Fibroblast of skin of right quadriceps (primary cell): Measurements from ENCODE around the gene TOP1.

ENCODE experiments used
- DNase-seq: peaks from one replicate; pipeline ENCODE4 v3.0.0-alpha.2; 2013

Gene TOP1

DNA sequence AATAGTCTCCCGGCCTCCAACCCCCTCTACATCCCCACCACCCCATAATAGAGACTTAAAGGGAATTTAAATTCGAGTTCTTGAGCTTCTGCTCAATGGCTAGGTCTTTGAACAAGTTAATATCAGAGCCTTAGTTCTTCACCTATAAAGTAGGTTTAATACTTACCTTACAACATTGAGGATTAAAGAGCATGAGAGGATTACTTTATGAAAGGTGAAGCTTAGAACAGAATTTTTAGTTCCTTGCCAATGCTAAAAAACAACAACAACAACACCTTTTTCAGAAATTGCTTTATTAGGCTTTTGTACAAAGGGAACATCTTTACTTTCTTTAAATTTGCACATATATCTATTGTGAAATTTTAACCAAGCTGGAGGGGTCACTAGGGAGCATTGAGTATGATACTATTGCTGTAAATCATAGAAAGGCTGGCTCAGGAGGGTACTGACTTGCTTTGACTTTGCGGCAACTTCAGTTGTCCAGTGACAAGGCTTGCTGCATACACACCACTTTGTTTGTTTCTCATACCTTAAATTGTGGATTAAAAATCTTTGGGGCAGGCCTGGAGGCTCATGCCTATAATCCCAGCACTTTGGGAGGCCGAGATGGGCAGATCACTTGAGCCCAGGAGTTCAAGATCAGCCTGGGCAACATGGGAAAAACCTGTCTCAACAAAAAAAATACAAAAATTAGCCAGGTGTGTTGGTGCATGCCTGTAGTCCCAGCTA, 9.7 kb downstream of the TOP1 start:
- no peak for DNase-seq

DNA sequence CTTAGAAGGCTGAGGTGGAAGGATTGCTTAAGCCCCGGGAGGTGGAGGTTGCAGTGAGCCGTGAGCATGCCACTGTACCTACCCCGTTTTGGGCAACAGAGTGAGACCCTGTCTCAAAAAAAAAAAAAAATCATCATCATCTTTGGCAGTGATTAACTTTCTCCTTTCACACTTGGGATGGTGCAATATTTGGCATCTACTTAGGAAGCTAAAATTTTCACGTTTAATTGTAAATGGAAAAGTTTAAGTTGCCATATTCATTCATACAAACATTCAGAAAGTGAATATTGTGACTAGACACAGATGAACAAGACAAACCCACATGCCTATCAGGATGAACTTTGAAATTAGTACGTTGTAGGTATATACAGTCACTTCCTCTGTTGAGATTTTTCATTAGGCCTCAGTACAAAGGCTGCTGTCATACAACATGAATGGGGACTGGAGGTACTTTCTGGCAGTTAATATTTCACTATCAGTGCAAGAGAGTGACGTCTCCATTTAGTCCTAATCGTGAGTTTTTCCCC, 10.3 kb downstream of the TOP1 start:
- DNase-seq, result no peak

DNA sequence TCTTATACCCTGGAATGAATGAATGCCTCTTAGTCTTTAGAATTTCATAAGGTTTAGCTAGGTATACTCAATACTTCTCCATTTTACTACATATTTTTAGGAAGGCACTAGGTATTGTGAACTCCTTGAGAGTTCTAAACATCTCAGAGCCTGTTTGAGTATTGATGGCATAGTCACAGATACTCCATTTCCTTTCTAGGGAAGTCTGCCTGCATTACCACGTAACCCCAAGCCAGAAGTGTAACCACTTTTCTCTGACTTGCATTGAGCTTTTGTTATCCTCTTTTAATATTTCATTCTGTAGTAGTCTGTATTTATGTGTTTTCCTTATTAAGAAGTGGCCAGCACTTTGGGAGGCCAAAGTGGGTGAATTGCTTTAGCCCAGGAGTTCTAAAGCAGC, 12.2 kb downstream of the TOP1 start:
- DNase-seq, result no peak

DNA sequence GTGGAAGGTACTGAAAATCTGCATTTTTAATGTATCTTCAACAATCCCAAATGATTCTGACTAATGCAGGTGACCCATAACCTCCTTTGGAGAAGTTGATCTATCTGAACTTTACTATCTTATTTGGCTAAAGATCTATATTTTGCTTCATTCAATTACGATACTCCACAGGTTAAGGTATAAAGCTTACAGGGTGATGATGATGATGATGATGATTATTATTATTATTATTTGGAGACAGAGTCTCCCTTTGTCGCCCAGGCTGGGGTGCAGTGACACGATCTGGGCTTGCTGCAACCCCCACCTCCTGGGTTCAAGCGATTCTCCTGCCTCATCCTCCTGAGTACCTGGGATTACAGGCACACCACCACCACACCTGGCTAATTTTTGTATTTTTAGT, 13.1 kb downstream of the TOP1 start:
- no peak for DNase-seq

DNA sequence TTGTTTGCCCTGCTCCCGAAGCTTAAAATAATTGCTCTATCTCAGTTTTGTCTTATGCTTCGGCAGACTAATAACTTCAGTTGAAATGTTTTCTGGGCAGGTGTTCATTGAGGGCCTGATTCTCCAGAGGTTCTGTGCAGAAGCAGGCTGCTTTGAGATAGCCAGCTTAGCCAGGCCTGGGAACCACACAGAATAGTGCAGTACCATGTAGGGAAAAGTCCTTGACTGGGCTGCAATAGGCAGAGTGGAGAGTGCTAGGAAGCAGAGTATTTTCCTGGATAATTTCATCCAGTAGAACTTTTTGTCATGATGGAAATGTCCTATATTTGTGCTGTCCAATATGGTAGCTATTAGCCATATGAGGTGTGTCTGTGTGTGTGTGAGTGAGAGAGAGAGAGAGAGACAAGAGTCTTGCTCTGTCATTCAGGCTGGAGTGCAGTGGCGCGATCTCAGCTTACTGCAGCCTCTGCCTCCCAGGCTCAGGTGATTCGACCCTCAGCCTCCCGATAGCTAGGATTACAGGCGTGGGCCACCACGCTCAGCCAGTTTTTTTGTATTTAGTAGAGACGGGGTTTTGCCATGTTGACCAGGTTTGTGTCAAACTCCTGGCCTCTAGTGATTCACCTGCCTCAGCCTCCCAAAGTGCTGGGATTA, 15.9 kb downstream of the TOP1 start:
- DNase-seq, result no peak

DNA sequence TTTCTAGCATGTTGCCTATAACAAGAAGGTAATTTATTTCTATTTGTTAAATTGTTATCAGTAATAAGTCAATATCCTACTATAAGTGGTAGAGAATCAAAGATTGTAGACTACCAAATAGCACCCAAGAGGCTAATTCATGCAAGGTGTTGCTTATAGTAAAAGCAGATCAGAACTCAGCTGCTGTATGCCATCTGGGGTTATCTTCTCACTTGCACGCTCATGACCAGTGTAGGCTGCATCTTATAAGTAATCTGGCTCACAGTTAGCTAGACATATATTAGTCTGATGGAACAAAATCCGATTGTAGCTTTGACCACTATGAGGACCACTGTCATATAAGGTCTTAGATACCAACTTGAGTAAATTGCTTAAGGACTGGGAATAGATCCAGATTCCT, 17.0 kb downstream of the TOP1 start:
- DNase-seq, result no peak

DNA sequence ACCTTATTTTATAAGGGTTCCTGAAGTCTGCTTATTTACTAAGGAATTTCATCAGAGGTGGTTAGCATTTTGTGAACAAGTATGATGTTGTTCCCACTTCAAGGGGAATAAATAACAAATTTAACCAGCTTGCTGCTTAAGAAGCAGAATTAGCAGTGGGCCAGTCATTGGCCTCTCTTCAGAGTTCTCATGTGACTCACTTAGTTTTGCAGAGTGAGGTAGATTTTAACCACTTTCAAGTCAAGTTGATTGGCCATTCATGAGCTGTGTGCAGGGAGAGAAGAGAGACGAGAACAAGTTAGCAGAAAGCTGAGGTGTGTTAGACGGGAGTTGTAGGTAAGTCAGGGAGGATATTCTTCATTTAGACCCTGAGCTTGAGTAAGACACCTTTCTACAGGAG, 18.1 kb downstream of the TOP1 start:
- DNase-seq, result no peak

DNA sequence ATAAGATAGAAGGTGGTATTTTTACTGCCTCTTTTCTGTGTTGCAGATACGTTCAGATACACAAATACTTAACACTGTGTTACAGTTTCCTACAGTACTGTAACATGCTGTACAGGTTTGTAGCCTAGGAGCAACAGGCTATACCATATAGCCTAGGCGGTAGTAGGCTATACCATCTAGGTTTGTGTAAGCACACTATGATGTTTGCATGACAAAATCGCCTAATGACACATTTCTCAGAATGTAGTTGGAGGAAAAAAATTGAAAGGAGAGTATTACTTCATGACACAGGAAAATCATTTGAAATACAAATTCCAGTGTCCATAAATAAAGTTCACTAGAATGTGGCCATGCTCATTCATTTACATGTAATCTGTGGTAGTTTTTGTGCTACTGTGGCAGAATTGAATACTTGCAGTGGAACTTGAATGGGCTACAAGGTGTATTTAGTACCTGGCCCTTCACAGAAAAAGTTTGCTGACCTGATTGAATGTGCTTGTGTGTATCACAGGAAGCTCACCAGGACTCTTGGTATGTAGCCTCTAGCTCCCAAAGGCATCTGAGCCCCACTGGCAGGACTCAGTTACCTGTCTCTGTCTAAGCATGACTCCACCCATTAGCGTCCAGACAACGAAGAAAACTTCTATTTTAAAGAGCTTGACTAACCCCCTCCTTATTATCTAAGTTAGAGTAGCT, 18.8 kb downstream of the TOP1 start:
- no peak for DNase-seq

DNA sequence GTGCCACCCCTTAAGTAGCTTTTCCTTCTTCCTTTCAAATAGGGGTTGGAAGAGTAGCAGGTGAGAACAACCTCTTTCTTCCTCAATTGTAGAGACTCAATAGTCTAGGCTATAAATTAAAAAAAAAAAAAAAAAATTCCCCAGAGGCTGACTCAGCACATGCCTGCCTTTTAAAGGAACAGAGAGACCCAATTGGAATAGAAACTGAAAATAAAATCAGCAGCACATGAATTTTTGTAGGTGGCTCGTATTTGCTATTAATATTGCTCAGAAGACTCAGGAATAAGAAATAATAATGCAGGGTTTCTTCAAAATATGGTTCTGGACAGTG, 19.3 kb downstream of the TOP1 start:
- peak; percentile 41 for DNase-seq

DNA sequence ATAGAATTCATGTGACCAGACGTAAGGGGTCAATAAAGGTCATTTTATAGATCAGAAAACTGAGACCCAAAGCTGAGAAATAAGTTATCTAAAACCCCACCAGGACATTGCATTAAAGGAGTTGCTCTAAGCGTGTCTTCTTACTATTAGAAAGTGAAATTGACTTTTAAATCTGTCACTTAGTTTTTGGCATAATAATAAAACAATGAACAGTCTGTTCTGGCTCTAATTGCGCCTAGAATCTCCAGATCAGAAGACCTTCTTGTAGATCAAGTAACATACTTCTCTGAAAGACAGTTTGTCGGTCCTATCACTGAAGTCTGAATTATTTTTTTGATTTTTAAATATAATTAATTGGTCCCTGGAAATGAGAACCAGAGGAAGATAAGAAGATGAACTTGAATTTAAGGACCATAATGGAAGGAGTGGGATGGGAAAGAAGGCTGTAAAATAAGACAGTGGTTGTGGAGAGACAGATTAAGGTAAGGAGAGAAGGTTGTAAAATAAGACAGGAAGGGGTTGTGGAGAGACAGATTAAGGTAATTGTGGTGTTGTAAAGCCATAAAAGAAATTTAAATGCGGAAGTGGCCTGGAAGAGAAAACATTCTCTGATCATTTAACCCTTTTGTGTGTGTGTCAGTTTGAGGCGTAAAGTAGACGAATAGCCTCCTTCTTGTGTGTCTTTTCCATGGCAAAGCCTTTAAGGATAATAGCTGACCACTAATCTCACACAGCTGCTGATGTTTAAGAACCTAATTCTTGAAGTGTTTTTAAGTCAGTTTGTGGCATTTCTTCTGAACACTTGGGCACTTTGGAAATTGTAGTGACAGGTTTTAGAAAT, 20.1 kb downstream of the TOP1 start:
- DNase-seq, result peak; percentile 31

DNA sequence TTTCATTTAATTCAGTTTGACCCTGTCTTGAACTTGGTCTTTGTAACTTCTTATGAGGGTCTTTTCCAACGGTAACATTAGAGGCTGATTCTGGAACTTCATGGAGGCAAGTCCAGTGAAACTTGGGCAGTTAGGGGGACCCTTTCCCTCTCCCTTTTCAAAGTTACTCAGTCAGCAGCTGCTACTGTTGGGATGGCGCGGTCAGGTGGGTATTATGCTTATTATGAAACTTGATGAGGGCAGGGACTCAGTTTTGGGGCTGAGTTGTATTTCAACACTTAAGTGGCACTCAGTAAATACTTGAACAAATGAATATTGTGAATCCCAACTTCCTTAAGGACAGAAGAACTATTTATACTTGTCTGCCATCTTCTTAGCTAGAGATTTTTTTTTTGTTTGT, 20.8 kb downstream of the TOP1 start:
- no peak for DNase-seq

DNA sequence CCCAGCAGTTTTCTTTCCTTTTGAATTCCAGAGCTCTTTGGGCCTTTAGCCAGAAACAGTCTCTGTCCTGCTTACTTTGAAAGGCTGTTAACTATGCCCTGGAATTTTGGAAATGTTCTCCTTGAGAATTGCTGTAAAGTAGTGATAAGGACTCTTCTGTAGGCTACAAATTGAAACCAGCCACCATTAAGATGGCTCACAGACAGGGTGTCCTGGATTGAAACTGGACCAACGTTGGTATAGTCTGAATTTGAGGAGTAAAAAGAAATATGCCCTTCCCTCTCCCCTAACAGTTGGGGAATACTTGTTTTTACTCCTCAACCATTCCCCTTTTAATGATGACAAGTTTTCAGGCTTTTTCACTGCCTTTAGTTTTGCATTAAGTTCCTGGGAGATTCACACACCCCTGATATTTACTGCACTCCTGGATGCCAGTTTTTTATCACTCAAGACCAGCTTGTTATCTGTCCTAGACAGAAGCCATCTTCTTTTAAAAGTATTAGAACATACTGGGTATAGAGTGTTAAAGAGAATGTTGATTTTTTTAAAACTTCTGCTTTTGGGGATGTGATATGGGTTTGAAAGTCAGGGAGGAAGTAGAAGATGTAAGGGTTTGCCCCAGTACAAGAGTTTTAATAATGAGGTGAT, 21.9 kb downstream of the TOP1 start:
- peak; percentile 66 for DNase-seq

DNA sequence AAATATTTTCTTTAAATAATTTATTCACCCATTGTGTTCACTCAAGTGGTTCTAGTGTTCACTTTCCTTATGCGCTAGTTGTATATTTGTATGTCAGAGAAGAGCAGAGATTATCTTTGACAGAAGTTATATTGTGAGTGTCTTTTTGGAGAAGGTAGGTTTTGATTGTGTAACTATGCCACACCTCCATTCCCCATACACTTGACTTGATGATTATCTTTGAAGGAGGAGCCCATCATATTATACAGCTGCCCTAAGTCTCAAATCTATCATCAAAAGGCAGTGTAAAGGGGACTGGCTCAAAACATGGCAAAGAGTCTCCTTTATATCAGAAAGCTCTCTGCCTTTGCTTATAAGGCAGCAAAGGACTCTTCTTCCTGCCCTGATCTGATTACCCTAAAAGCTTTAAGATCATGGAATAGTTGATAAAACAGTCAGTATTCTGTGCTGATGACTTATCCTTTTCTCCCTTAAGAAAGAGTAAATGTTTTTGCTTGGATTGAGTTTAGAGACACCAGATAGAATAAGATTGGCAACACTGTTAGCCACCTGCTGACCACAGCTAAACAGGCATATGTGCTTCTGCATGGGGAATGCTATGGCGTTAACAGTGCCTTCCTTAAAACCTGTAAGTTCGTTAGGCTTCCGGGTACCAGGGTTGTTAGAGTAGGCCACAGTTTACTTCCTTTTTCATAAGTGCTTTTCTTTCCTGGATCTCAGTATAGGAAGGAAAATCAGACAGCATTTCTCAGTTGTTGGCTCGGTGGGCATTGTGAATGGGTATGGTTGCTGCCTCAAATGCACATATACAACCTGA, 22.6 kb downstream of the TOP1 start:
- no peak for DNase-seq

DNA sequence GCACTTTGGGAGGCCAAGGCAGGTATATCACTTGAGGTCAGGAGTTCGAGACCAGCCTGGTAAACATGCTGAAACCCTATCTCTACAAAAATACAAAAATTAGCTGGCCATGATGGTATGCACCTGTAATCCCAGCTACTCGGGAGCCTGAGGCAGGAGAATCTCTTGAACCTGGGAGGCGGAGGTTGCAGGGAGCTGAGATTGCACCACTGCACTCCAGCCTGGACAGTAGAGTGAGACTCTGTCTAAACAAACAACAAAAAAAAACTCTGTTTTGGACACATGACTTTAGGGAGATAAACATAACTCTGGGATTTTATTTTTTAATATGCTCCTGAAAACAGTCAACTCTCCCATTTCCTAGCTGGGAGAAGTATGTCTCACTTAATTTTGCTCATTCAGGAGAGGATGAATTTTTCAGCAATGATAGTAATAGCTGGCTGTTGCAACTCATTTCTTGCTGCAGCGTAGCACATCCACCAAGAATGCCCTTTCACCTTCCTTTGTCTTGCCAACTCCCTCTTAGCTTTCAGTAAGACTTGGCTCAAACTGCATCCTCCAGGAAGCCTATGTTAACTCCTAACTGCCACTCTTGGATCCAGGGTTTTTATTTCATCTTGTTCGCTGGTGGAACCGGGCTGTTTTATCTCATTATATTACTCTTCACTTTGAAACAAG, 24.3 kb downstream of the TOP1 start:
- peak; percentile 46 for DNase-seq

DNA sequence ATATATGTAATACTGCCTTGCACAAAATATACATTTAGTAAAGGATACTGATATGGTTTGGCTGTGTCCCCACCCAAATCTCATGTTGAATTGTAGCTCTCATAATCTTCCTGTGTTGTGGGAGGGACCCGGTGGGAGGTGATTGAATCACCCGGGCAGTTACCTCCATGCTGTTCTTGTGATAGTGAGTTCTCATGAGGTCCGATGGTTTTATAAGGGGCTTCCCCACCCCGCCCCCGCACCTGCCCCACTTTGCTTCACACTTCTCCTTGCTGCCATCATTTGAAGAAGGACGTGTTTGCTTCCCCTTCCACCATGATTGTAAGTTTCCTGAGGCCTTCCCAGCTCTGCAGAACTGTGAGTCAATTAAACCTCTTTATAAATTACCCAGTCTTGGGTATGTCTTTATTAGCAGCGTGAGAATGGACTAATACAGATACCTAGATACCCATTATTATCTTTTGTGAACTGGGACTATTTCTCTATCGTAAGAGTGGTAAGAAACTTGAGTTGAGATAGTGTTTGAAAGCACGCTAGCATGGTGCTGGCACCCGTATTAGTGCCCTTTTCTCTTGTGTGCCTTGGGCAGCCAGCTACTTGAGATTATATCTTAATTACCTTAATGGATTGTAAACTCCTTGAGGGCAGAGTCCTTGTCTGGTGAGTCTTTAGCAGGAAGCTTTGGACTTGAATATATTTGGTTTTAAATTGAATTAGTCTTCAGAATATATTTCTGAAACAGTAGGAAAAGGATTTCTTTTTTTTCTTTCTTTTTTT, 25.6 kb downstream of the TOP1 start:
- DNase-seq, result no peak

DNA sequence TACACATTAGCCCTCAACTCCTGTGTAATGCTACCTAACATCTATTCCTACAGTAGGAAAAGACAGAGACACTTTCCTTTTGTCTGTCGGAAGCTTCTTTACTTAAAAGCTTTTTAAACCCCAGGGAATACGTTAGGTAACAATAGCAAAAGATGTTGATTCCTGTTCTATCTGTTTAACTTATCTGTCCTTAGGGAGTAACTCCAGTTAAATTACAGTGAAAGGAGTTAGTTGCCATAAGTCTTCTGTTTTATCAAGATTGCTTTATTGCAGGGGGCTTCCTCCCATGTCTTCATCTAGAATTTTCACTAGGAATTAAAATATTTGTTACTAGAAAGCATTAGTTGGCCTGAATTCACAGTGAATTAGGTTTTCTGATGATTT, 26.2 kb downstream of the TOP1 start:
- DNase-seq, result no peak

DNA sequence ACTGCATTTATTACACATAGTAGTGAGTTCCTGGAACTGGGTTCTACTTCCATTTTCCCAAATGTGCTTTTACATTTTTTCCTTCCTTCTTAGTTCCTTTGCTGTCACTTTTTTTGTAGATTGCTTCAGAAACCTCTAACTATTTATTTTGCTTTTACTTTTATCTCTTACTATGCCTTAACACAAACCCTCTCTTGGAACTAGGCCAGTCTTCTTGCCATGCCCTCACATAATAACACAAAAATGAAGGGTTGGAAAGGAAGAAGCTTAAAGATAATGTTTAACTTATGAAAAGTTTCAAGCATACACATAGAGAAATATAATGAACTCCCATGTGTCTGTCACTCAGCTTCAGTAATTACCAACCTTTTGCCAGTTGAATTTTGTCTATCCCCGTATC, 27.1 kb downstream of the TOP1 start:
- DNase-seq, result no peak

DNA sequence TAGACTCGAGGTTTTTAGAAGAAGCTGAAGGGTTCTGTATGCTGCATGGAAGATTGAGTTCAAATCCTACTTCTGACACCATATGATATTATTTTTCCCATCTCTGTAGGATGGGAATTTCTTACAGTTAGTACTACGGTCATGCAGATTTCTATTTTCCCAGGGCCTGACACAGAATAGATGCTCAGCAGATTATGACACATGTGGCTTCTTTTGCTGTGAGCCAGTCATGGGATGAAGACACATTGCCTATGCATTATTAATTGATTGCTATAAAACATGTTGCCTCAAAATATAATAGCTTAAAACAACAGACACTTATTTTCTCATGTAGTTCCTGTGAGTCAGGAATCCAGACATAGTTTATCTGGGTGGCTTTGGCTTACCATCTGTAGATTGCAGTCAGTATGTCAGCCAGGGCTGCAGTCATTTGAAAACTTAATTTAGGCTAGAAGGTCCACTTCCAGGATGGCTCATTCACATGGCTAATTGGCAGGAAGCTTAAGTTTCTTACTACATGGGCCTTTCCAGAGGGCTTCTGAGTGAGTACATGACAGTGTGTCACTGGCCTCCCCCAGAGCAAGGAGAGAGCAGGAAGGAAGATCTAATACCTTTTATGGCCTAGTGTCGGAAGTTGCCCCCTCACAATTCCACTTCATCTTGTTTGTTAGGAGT, 29.5 kb downstream of the TOP1 start:
- peak; percentile 91 for DNase-seq
